ENCODE measurements around the gene NELL1. TPM values are rescaled to one million over a fixed set of nuclear protein-coding genes. Genes with fewer than 3 reads are reported as not detected.

NELL1 gene
- total RNA-seq, 1 experiment from 2014 or later = 0.22 TPM

GRCh38 chr11:21520244-21520643 lies 850.9 kb downstream of the NELL1 start:
- Histone ChIP-seq H2BK12ac (ENCODE audit: insufficient read length, low read depth, low read length) (no peak overlapping the region), H3K79me2 (ENCODE audit: insufficient read depth, low read length) (no peaks in the 10 kb centered on the region), H3K14ac (ENCODE audit: insufficient read depth, low read length) (no peak overlapping the region), H3K27me3 (ENCODE audit: insufficient read depth, low read length) (no peaks in the 10 kb centered on the region), H4K5ac (ENCODE audit: insufficient read length, low read depth, low read length) (no peak overlapping the region), H2AFZ (ENCODE audit: low read length) (no peak overlapping the region), H3K56ac (ENCODE audit: insufficient read length, low read depth, low read length) (no peak overlapping the region), H3K79me1 (ENCODE audit: insufficient read depth, low read depth, low read length, poor library complexity, severe bottlenecking) (no peaks in the 10 kb centered on the region), H4K91ac (ENCODE audit: insufficient read length, low read depth, low read length) (no peak overlapping the region), H4K20me1 (ENCODE audit: control insufficient read depth, insufficient read depth, insufficient read length) (no peaks in the 10 kb centered on the region), H3K27ac (ENCODE audit: insufficient read length, low read depth, low read length) (no peak overlapping the region), H2BK15ac (ENCODE audit: low read depth, low read length) (no peak overlapping the region), H3K4me2 (ENCODE audit: insufficient read depth, insufficient read length, low read length) (no peak overlapping the region), H3K9me3 (ENCODE audit: control insufficient read depth, low read depth, low read length) (no peaks in the 10 kb centered on the region), H3K18ac (ENCODE audit: insufficient read length, low read depth, low read length) (no peak overlapping the region), H3K9ac (ENCODE audit: extremely low read depth, insufficient read length, low read length) (no peak overlapping the region), H4K8ac (replicated peaks; ENCODE audit: insufficient read length, low read depth, low read length) (no peak overlapping the region), H3T11ph (ENCODE audit: low read length) (no peak overlapping the region), H2BK120ac (ENCODE audit: low read depth, low read length, poor library complexity, severe bottlenecking) (no peak overlapping the region), H3K23ac (ENCODE audit: insufficient read length, low read depth, low read length) (no peak overlapping the region), H2BK5ac (ENCODE audit: insufficient read length, low read length) (no peak overlapping the region), H2BK20ac (ENCODE audit: low read depth, low read length, poor library complexity, severe bottlenecking) (no peak overlapping the region), H3K4me1 (ENCODE audit: insufficient read depth, low read length) (no peaks in the 10 kb centered on the region), H3K23me2 (ENCODE audit: insufficient read length, low read depth, low read length, poor library complexity, severe bottlenecking) (no peaks in the 10 kb centered on the region), H2AK5ac (ENCODE audit: insufficient read length, low read length) (no peak overlapping the region), H3K4ac (ENCODE audit: low read depth, low read length) (no peak overlapping the region)
- Mint-ChIP-seq H3K4me3 (no peak overlapping the region), H3K27me3 (ENCODE audit: low read depth) (no peaks in the 10 kb centered on the region), H3K4me1 (no peaks in the 10 kb centered on the region), H3K9me3 (no peaks in the 10 kb centered on the region), H3K27ac (no peak overlapping the region), H3K36me3 (ENCODE audit: insufficient read depth in 1 of 3, low read depth in 3 of 3) (no peaks in the 10 kb centered on the region)
- whole genome bisulfite sequencing (ENCODE audit: extremely low coverage, insufficient read length, low lambda C conversion rate) = no CpG with 5 or more reads among the region's 1 CpG
- no peak for DNase-seq
- no peak for TF ChIP-seq CTCF (conservative IDR thresholded peaks at IDR 0.05)

Data from H9 (cell line).